H1 (cell line): Measurements from ENCODE around the gene WDR1.

Source experiments
- BCL11A ChIP-seq, 2 experiments: IDR thresholded peaks; one replicate each; pipeline ENCODE4 v1.6.1; 2011; ENCODE audit warnings: low read depth in 2 of 2, low read length in 2 of 2, mild to moderate bottlenecking in 2 of 2
- TF ChIP-seq, protein P1 (sequence below), 3 experiments: IDR thresholded peaks; 1 replicate in 2 of 3; 2 replicates in 1 of 3; pipeline versions ENCODE4 v1.5.1 to v1.6.1; 2011; ENCODE audit warnings: low read length in 3 of 3, mild to moderate bottlenecking in 3 of 3, inconsistent platforms in 2 of 3, low read depth in 1 of 3, moderate library complexity in 1 of 3; ENCODE audit not compliant: insufficient read depth in 1 of 3; ENCODE audit errors: control extremely low read depth in 1 of 3

DNA sequence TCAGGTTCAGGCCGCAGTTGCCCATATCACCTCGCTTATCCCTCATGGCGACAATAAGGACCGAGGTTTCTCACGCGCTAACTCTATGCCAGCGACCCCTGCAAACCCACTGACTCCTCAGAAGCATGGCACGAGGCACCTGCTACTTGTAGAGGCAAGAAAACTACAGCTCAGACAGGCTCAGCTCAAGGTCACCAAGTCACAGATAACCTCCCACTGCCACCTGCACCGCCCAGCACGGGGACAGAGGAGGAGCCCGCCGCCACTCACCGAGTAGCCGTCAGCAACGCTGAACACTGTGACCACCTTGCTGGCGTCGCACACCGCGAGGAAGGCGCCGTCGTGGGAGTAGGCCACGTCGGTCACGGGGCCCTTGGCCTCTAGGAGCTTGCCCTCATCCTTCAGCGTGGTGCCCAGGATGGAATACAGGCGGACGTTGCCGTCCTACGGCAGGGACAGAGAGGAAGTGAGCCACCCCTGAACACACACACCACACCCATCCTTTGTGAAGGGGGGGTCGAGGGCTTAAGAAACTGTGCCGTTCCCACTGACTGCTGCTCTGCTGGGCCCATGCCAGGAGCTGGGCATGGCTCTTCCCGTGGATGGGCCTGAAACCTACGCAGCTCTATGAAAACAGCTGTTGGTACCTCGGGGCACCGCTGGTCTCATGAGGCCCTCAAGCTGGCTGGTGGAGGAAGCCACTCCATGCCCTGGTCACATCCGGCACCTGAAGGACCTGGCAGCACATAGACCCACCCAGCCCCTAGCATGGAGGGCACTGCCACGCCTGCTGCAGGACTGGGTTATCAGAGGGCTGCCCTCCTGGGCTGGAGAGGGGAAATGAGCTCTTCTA lies 38.9 kb downstream of the WDR1 start:
- TF ChIP-seq, protein P1, sequence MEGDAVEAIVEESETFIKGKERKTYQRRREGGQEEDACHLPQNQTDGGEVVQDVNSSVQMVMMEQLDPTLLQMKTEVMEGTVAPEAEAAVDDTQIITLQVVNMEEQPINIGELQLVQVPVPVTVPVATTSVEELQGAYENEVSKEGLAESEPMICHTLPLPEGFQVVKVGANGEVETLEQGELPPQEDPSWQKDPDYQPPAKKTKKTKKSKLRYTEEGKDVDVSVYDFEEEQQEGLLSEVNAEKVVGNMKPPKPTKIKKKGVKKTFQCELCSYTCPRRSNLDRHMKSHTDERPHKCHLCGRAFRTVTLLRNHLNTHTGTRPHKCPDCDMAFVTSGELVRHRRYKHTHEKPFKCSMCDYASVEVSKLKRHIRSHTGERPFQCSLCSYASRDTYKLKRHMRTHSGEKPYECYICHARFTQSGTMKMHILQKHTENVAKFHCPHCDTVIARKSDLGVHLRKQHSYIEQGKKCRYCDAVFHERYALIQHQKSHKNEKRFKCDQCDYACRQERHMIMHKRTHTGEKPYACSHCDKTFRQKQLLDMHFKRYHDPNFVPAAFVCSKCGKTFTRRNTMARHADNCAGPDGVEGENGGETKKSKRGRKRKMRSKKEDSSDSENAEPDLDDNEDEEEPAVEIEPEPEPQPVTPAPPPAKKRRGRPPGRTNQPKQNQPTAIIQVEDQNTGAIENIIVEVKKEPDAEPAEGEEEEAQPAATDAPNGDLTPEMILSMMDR (IDR thresholded peaks at IDR 0.05; ENCODE audit: control extremely low read depth in 1 of 3, insufficient read depth in 1 of 3, low read depth in 1 of 3, low read length in 3 of 3), result no peak
- TF ChIP-seq BCL11A (IDR thresholded peaks at IDR 0.05; ENCODE audit: low read depth in 2 of 2, low read length in 2 of 2), result no peak
